Gastroesophageal sphincter (tissue), 3 donors: ENCODE data around the gene LYVE1.

Experiments
- CTCF ChIP-seq, 4 experiments: fragments of 200-600 bp in 2 of 4; fragments of 450-650 bp in 2 of 4; sonication (generic) in 1 of 4; IDR thresholded peaks; one replicate each; pipeline ENCODE4 v1.5.1; 2017 to 2019; ENCODE audit warnings: antibody characterized with exemption in 4 of 4, mild to moderate bottlenecking in 2 of 4, moderate library complexity in 2 of 4
- POLR2A ChIP-seq, 2 donors: fragments of 450-650 bp; IDR thresholded peaks; one replicate each; pipeline ENCODE4 v1.6.1; 2017; ENCODE audit warnings: antibody characterized with exemption in 2 of 2, mild to moderate bottlenecking in 2 of 2, moderate library complexity in 1 of 2

GRCh38 chr11:10526974-10527918, 41.2 kb downstream of the LYVE1 start:
- TF ChIP-seq POLR2A (IDR thresholded peaks at IDR 0.05), result no peak
- no peak for TF ChIP-seq CTCF (IDR thresholded peaks at IDR 0.05)
